H1 (cell line): ENCODE measurements around the gene PGAM2. TPM values are rescaled to one million over a fixed set of nuclear protein-coding genes. Genes with fewer than 3 reads are reported as not detected.

ENCODE experiments used
- CTCF ChIA-PET: fragments of 300-600 bp; sonication (Branson Sonifier 250); formaldehyde crosslinking; loops from one replicate; lab custom pipeline; 2021; ENCODE audit not compliant: partially characterized antibody; lab: Charles Lee
- POLR2A ChIA-PET: fragments of 300-600 bp; sonication (Branson Sonifier 250); formaldehyde crosslinking; loops from one replicate; lab custom pipeline; 2021; ENCODE audit warnings: inconsistent platforms; ENCODE audit not compliant: partially characterized antibody; lab: Charles Lee
- DNase-seq, 2 experiments: peaks; one replicate each; pipeline versions ENCODE4 v3.0.0 to v3.0.0-alpha.2; 2010 to 2022; ENCODE audit warnings: low spot score in 2 of 2, low read depth in 1 of 2, mixed read lengths in 1 of 2
- FAIRE-seq: peaks from 2 replicates; lab custom pipeline; 2011; peaks lifted over from hg19 to GRCh38; lab: Jason Lieb, UNC
- H2AFZ ChIP-seq: 2 replicates; pipeline ENCODE4 v1.8.1; 2012; ENCODE audit warnings: low read length, inconsistent platforms
- H2AK5ac ChIP-seq: 2 replicates; pipeline ENCODE4 v1.6.1; 2013; ENCODE audit warnings: low read depth, low read length
- H2BK120ac ChIP-seq: replicated peaks from 2 replicates; pipeline ENCODE3; 2013; ENCODE audit warnings: low read depth, low read length, inconsistent platforms
- H2BK12ac ChIP-seq: 2 replicates; pipeline ENCODE4 v1.6.1; 2013; ENCODE audit warnings: low read depth, low read length
- H2BK15ac ChIP-seq: 2 replicates; pipeline ENCODE4 v1.6.1; 2013; ENCODE audit warnings: low read length
- H2BK20ac ChIP-seq: 2 replicates; pipeline ENCODE4 v1.6.1; 2013; ENCODE audit warnings: low read length
- H2BK5ac ChIP-seq: 2 replicates; pipeline ENCODE4 v1.6.1; 2013; ENCODE audit warnings: low read depth, low read length
- H3K14ac ChIP-seq: 2 replicates; pipeline ENCODE4 v1.6.1; 2013; ENCODE audit warnings: inconsistent platforms; ENCODE audit not compliant: insufficient read length
- H3K18ac ChIP-seq: 2 replicates; pipeline ENCODE4 v1.6.1; 2013; ENCODE audit warnings: low read length; ENCODE audit errors: extremely low read depth
- H3K23ac ChIP-seq: 2 replicates; pipeline ENCODE4 v1.6.1; 2013; ENCODE audit warnings: inconsistent platforms; ENCODE audit not compliant: insufficient read length
- H3K23me2 ChIP-seq: 2 replicates; pipeline ENCODE4 v1.6.1; 2013; ENCODE audit warnings: low read depth, low read length
- H3K27ac ChIP-seq: 2 replicates; pipeline ENCODE4 v1.6.1; 2011; ENCODE audit warnings: low read depth, low read length, inconsistent platforms
- H3K27me3 ChIP-seq, 4 experiments: replicated peaks in 1 of 4; 1 replicate in 1 of 4; 2 replicates in 3 of 4; pipeline versions ENCODE4 v1.6.1 to v1.8.1; 2011 to 2013; ENCODE audit warnings: low read length in 3 of 4, mild to moderate bottlenecking in 3 of 4, inconsistent platforms in 2 of 4, mixed read lengths in 2 of 4, moderate library complexity in 1 of 4; ENCODE audit not compliant: control insufficient read depth in 3 of 4, insufficient read depth in 3 of 4; ENCODE audit errors: extremely low read depth in 1 of 4
- H3K36me3 ChIP-seq, 4 experiments: 2 replicates each; pipeline versions ENCODE4 v1.6.1 to v1.8.1; 2011 to 2013; ENCODE audit warnings: mild to moderate bottlenecking in 4 of 4, low read length in 3 of 4, moderate library complexity in 2 of 4, control low read depth in 1 of 4, inconsistent platforms in 1 of 4; ENCODE audit not compliant: insufficient read depth in 4 of 4, control insufficient read depth in 2 of 4
- H3K4ac ChIP-seq: replicated peaks from 2 replicates; pipeline ENCODE3; 2013; ENCODE audit warnings: low read length, low read depth, mixed read lengths, inconsistent platforms; ENCODE audit not compliant: insufficient read length
- H3K4me1 ChIP-seq, 4 experiments: replicated peaks in 1 of 4; 1 replicate in 1 of 4; 2 replicates in 3 of 4; pipeline versions ENCODE4 v1.6.1 to v1.8.1; 2011 to 2013; ENCODE audit warnings: low read length in 3 of 4, inconsistent platforms in 2 of 4, mixed read lengths in 1 of 4; ENCODE audit not compliant: insufficient read depth in 4 of 4, control insufficient read depth in 3 of 4
- H3K4me2 ChIP-seq, 2 experiments: 2 replicates each; pipeline versions ENCODE4 v1.6.1 to v1.8.1; 2011 to 2013; ENCODE audit warnings: low read depth in 2 of 2, low read length in 2 of 2, control low read depth in 1 of 2, inconsistent platforms in 1 of 2, mild to moderate bottlenecking in 1 of 2; ENCODE audit not compliant: insufficient read depth in 1 of 2
- H3K4me3 ChIP-seq, 4 experiments: fragments of 200-600, 300-600 bp in 1 of 4; sonication (generic), shearing (Covaris generic), sonication (Bioruptor Twin) in 1 of 4; 2 replicates each; pipeline versions ENCODE4 v1.5.1 to v1.8.1; 2011 to 2016; ENCODE audit warnings: low read length in 4 of 4, low read depth in 3 of 4, control low read depth in 2 of 4, inconsistent platforms in 2 of 4, mild to moderate bottlenecking in 2 of 4, mixed read lengths in 1 of 4, moderate library complexity in 1 of 4; ENCODE audit not compliant: insufficient read depth in 2 of 4; ENCODE audit errors: extremely low read depth in 1 of 4
- H3K56ac ChIP-seq: replicated peaks from 2 replicates; pipeline ENCODE3; 2013; ENCODE audit warnings: low read depth, mild to moderate bottlenecking, mixed read lengths, low read length, inconsistent platforms; ENCODE audit not compliant: insufficient read length
- H3K79me1 ChIP-seq: 2 replicates; pipeline ENCODE4 v1.6.1; 2013; ENCODE audit warnings: low read depth, low read length, control low read depth
- H3K79me2 ChIP-seq, 2 experiments: 2 replicates each; pipeline versions ENCODE4 v1.6.1 to v1.8.1; 2012 to 2013; ENCODE audit warnings: low read length in 2 of 2, mild to moderate bottlenecking in 2 of 2, inconsistent platforms in 1 of 2; ENCODE audit not compliant: insufficient read depth in 2 of 2, control insufficient read depth in 1 of 2
- H3K9ac ChIP-seq, 4 experiments: replicated peaks in 1 of 4; 1 replicate in 1 of 4; 2 replicates in 3 of 4; pipeline versions ENCODE4 v1.6.1 to v1.8.1; 2011 to 2013; ENCODE audit warnings: low read depth in 3 of 4, low read length in 3 of 4, control low read depth in 2 of 4, mild to moderate bottlenecking in 2 of 4, moderate library complexity in 2 of 4, inconsistent platforms in 1 of 4; ENCODE audit errors: extremely low read depth in 1 of 4
- H3K9me3 ChIP-seq, 2 experiments: 2 replicates each; pipeline versions ENCODE4 v1.6.1 to v1.8.1; 2012 to 2013; ENCODE audit warnings: mild to moderate bottlenecking in 2 of 2, moderate library complexity in 2 of 2, control low read depth in 1 of 2, inconsistent platforms in 1 of 2, low read depth in 1 of 2, low read length in 1 of 2, mixed read lengths in 1 of 2; ENCODE audit not compliant: insufficient read depth in 2 of 2
- H4K20me1 ChIP-seq, 2 experiments: replicated peaks in 1 of 2; 2 replicates each; pipeline versions ENCODE3 to v1.8.1; 2011 to 2013; ENCODE audit warnings: inconsistent platforms in 2 of 2, low read length in 2 of 2, mild to moderate bottlenecking in 1 of 2; ENCODE audit not compliant: insufficient read depth in 2 of 2, control insufficient read depth in 1 of 2
- H4K5ac ChIP-seq: 2 replicates; pipeline ENCODE4 v1.6.1; 2013; ENCODE audit warnings: low read length, low read depth, mixed read lengths, inconsistent platforms; ENCODE audit not compliant: insufficient read length
- H4K8ac ChIP-seq: 2 replicates; pipeline ENCODE4 v1.8.0; 2013; ENCODE audit warnings: mild to moderate bottlenecking, moderate library complexity, low read length, inconsistent platforms; ENCODE audit not compliant: insufficient read depth; ENCODE audit errors: extremely low read depth
- H4K91ac ChIP-seq: replicated peaks from 2 replicates; pipeline ENCODE3; 2013; ENCODE audit warnings: low read length, mixed read lengths, inconsistent platforms; ENCODE audit not compliant: insufficient read length
- FOSL1 ChIP-seq: IDR thresholded peaks from 2 replicates; pipeline ENCODE4 v1.6.1; 2011; ENCODE audit warnings: mild to moderate bottlenecking, low read depth, low read length, moderate library complexity; ENCODE audit not compliant: insufficient read depth
- HDAC6 ChIP-seq: IDR thresholded peaks from one replicate; pipeline ENCODE4 v1.7.1; 2012; ENCODE audit warnings: low read depth, mild to moderate bottlenecking, inconsistent platforms, low read length, moderate library complexity
- JUN ChIP-seq: IDR thresholded peaks from 2 replicates; pipeline ENCODE4 v1.6.1; 2011; ENCODE audit warnings: low read depth, mild to moderate bottlenecking, improper control_type of control experiment, low read length
- MAFK ChIP-seq: IDR thresholded peaks from 2 replicates; pipeline ENCODE4 v1.6.1; 2012; ENCODE audit warnings: low read depth, mild to moderate bottlenecking, improper control_type of control experiment, low read length
- NRF1 ChIP-seq: IDR thresholded peaks from 2 replicates; pipeline ENCODE4 v1.6.1; 2011; ENCODE audit warnings: mild to moderate bottlenecking, low read depth, low read length, improper control_type of control experiment
- POLR2A ChIP-seq, 2 experiments: IDR thresholded peaks; 1 replicate in 1 of 2; 2 replicates in 1 of 2; pipeline ENCODE4 v1.6.1; 2011; ENCODE audit warnings: low read depth in 2 of 2, low read length in 2 of 2, mild to moderate bottlenecking in 2 of 2; ENCODE audit errors: control extremely low read depth in 1 of 2
- SAP30 ChIP-seq: fragments of 300-600 bp; sonication (generic); IDR thresholded peaks from 2 replicates; pipeline ENCODE4 v1.7.1; 2012; ENCODE audit warnings: low read length, moderate library complexity, mild to moderate bottlenecking, inconsistent platforms; ENCODE audit not compliant: insufficient read depth, insufficient replicate concordance
- SP4 ChIP-seq: IDR thresholded peaks from 2 replicates; pipeline ENCODE4 v1.6.1; 2012; ENCODE audit warnings: low read length, inconsistent platforms
- SRF ChIP-seq: IDR thresholded peaks from 2 replicates; pipeline ENCODE4 v1.6.1; 2011; ENCODE audit warnings: mild to moderate bottlenecking, low read depth, low read length, moderate library complexity
- SUZ12 ChIP-seq: fragments of 200-600 bp; sonication (generic); IDR thresholded peaks from 2 replicates; pipeline ENCODE4 v1.6.1; 2012; ENCODE audit warnings: mild to moderate bottlenecking, inconsistent platforms, low read length, moderate library complexity, mixed read lengths
- TBP ChIP-seq: IDR thresholded peaks from 2 replicates; pipeline ENCODE4 v1.6.1; 2011; ENCODE audit warnings: low read depth, low read length, improper control_type of control experiment
- ZNF274 ChIP-seq: IDR thresholded peaks from 2 replicates; pipeline ENCODE4 v1.7.0; 2012; ENCODE audit warnings: low read length, borderline replicate concordance; ENCODE audit errors: extremely low read depth
- WGBS, 2 experiments: shearing (Covaris generic) in 1 of 2; methylation state at CpG; one replicate each; pipeline versions ENCODE4 v1.1.6 to v1.1.7; 2013 to 2015; ENCODE audit warnings: low lambda C conversion rate in 2 of 2, mixed read lengths in 2 of 2, inconsistent platforms in 1 of 2, low coverage in 1 of 2, missing lambda C conversion rate in 1 of 2; ENCODE audit not compliant: insufficient replicate concordance in 2 of 2, insufficient coverage in 1 of 2, insufficient read length in 1 of 2; ENCODE audit errors: extremely low coverage in 1 of 2, missing lambda C conversion rate in 1 of 2; 5-methylcytosine and 5-hydroxymethylcytosine counted together
- polyA plus RNA-seq, 7 experiments: library from polyadenylated mRNA; depleted of rRNA in 3 of 7; stranded (reverse) in 5 of 7; unstranded in 2 of 7; fragments of >200 nt in 5 of 7; fragments of 200-250 nt in 2 of 7; gene quantifications; 1 replicate in 5 of 7; 2 replicates in 1 of 7; 4 replicates in 1 of 7; pipeline versions ENCODE4 v1.2.1 to v1.2.3, GENCODE V29; 2011 to 2013; ENCODE audit warnings: missing spikeins in 2 of 7, mixed read lengths in 2 of 7
- total RNA-seq: library from RNA; stranded (reverse); fragmentation: NEBNext Ultra II Directional; extraction: Animal tissue kit (Norgen Biotek cat#: 25700); gene quantifications from 2 replicates; pipeline ENCODE4 v1.2.1, GENCODE V29; 2021
- TF ChIP-seq, protein P1 (sequence below): IDR thresholded peaks from 2 replicates; pipeline ENCODE4 v1.6.1; 2012; ENCODE audit warnings: low read length, inconsistent platforms

The PGAM2 gene
- total and polyA plus RNA-seq, 2 of the 8 experiments (the other 6 are each of a cell fraction or from before 2014, with no cell fraction given), result 2.1 to 2.9 TPM

DNA sequence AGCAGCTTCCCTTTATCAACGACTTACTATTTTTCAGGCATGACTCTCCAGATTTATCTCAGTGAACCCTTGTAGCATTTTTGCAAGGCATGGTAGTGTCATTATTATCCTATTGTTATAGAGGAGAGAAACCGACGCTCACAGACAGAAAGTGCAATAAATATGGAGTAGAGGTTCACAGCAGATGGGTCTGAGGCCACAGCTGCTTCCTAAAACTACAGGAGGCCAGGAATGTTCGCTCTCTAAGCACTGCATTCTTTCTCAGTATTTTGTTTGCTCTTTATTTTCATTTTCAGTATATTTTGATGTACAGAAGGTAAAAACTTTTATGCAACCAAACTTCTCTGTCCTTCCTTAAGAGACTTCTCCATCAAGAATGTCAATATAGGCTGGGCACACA, 34.3 kb upstream of the PGAM2 start:
- WGBS, 2 experiments, result 74% methylated on average over 4 of the region's 4 CpGs; no CpG with 5 or more reads in 1 of the 2 experiments
- TF ChIP-seq SAP30 (no peak), TBP (no peak), ZNF274 (no peak), SP4 (no peak), NRF1 (no peak), MAFK (no peak), SUZ12 (no peak), JUN (no peak), HDAC6 (no peak), POLR2A (IDR thresholded peaks at IDR 0.05; ENCODE audit: control extremely low read depth in 1 of 2, low read depth in 2 of 2, low read length in 2 of 2) (no peak), FOSL1 (no peak), SRF (no peak)
- TF ChIP-seq, protein P1, sequence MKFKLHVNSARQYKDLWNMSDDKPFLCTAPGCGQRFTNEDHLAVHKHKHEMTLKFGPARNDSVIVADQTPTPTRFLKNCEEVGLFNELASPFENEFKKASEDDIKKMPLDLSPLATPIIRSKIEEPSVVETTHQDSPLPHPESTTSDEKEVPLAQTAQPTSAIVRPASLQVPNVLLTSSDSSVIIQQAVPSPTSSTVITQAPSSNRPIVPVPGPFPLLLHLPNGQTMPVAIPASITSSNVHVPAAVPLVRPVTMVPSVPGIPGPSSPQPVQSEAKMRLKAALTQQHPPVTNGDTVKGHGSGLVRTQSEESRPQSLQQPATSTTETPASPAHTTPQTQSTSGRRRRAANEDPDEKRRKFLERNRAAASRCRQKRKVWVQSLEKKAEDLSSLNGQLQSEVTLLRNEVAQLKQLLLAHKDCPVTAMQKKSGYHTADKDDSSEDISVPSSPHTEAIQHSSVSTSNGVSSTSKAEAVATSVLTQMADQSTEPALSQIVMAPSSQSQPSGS, result no peak

More for the DNA sequence above, 34.3 kb upstream of the PGAM2 start:
- Histone ChIP-seq H3K36me3 (no peaks in the 10 kb centered on the region), H3K56ac (no peak overlapping the region), H3K18ac (no peak overlapping the region), H3K27ac (no peak overlapping the region), H3K4me1 (peaks cover 0 to 4% (median 3%) of the 10 kb centered on the region in 4 experiments; a peak in 4 of 7 replicates), H2BK5ac (no peak overlapping the region), H2BK120ac (no peak overlapping the region), H4K20me1 (no peaks in the 10 kb centered on the region), H3K9ac (no peak overlapping the region), H3K27me3 (peaks cover 0 to 17% (median 5%) of the 10 kb centered on the region in 4 experiments; a peak in 6 of 7 replicates), H3K4ac (no peak overlapping the region), H4K91ac (no peak overlapping the region), H4K5ac (no peak overlapping the region), H3K23me2 (peaks cover 9% of the 10 kb centered on the region; the same call in 1 of the 2 replicates), H3K23ac (no peak overlapping the region), H3K79me2 (no peaks in the 10 kb centered on the region), H2BK15ac (no peak overlapping the region), H3K4me3 (no peak overlapping the region), H3K79me1 (no peaks in the 10 kb centered on the region), H2BK20ac (no peak overlapping the region; the same call in 1 of the 2 replicates), H3K4me2 (no peak overlapping the region), H3K14ac (no peak overlapping the region), H2AFZ (no peak overlapping the region), H3K9me3 (no peaks in the 10 kb centered on the region), H2AK5ac (no peak overlapping the region), H4K8ac (no peak overlapping the region), H2BK12ac (no peak overlapping the region)
- ChIA-PET CTCF (interaction anchor here (0.9 to 3.7 kb wide), 5 partner anchors 11 to 137 kb away, joined by 3 to 17 read pairs (median 3); no protein-coding TSS in a partner anchor), POLR2A (no interaction called here)
- FAIRE-seq (no peak), DNase-seq (no peak)
